ENCODE data around the gene DHDH.

DHDH gene

DNA sequence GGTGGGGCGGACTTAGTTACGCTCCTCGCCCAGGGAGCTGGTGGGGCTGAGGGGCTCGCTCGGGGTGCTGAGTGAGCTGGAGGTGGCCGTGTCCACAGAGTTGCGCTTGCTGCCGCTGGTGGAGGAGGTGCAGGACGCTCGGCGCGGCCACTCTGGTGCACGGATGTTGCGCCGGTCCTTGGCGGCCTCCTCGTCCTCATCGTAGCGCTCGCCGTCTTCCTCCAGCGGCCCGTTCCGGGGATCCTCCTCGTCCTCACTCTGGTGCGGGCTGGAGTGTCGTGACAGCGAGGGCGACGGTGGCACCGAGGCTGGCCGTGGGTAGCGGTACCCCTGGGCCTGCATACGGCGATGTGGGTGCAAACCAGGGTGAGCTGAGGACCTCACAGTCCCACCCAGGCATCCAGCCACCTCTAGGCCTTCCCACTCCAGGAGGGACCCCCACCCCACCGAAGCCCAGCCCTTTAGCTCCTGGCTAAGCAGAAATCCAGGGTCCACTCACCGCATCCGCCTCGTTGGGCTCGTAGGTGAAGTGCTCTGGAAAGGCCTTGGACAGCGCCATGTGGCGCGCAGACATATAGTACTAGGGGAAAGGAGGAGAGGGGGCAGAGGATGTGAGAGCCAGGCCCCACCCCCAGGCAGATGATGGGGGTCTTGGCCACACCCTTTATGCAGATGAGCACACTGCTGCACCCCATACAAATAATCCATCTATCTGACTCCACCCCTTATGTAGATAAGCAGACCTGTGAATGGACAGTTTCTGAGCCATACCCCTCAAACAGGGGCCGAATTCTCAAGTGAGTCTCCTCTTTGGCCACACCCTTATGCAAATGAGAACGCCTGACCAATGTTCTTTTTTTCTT lies 36.0 kb downstream of the DHDH start:
- no peaks in the 10 kb centered on the region for H3K27me3 ChIP-seq (ENCODE audit: insufficient read depth, low read depth)

DNA sequence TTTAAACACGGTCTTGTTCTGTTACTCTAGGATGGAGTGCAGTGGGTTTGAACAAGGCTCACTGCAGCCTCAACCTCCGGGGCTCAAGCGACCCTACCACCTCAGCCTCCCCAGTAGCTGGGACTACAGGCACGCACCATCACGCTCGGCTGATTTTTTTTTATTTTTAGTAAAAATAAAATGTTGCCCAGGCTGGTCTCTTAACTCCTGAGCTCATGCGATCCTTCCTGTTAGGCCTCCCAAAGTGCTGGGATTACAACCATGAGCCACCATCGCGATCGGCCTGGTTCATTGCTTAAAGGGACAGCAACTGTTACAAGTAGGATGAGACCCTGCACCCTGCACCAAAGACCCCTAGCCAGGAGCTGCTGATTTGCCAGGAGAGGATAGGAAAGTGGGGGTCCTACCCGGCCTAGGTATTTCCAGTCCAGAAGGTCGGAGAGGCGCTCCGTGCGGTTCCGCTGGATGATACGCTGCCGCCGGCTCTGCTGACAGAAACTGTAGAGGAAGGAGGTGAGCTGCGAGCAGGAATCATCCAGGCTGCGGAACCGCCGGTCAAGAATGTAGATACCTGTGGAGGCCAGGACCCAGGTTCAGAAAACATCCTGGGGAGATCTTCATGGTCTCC lies 36.8 kb downstream of the DHDH start:
- no peak overlapping the region for H3K9ac ChIP-seq
- H3K4me3 ChIP-seq (IDR thresholded peaks at IDR 0.05; ENCODE audit: insufficient read depth, low read depth, low read length) = no peak overlapping the region
- peaks cover 15% of the 10 kb centered on the region for H3K4me1 ChIP-seq (ENCODE audit: low read depth, poor library complexity, severe bottlenecking)
- H4K20me1 ChIP-seq (ENCODE audit: insufficient read depth) = no peaks in the 10 kb centered on the region
- H3K79me2 ChIP-seq (ENCODE audit: insufficient read depth, low read depth) = peaks cover 11% of the 10 kb centered on the region
- TF ChIP-seq, protein P1, sequence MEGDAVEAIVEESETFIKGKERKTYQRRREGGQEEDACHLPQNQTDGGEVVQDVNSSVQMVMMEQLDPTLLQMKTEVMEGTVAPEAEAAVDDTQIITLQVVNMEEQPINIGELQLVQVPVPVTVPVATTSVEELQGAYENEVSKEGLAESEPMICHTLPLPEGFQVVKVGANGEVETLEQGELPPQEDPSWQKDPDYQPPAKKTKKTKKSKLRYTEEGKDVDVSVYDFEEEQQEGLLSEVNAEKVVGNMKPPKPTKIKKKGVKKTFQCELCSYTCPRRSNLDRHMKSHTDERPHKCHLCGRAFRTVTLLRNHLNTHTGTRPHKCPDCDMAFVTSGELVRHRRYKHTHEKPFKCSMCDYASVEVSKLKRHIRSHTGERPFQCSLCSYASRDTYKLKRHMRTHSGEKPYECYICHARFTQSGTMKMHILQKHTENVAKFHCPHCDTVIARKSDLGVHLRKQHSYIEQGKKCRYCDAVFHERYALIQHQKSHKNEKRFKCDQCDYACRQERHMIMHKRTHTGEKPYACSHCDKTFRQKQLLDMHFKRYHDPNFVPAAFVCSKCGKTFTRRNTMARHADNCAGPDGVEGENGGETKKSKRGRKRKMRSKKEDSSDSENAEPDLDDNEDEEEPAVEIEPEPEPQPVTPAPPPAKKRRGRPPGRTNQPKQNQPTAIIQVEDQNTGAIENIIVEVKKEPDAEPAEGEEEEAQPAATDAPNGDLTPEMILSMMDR (conservative IDR thresholded peaks at IDR 0.05; ENCODE audit: low read depth, low read length) = no peak
- no peak overlapping the region for H3K4me2 ChIP-seq
- H3K27ac ChIP-seq = no peak overlapping the region
- H3K36me3 ChIP-seq (ENCODE audit: insufficient read depth) = no peaks in the 10 kb centered on the region
- H2AFZ ChIP-seq (ENCODE audit: low read depth) = no peak overlapping the region
- no peaks in the 10 kb centered on the region for H3K27me3 ChIP-seq (ENCODE audit: insufficient read depth, low read depth)

More for the DNA sequence above, 36.0 kb downstream of the DHDH start:
- TF ChIP-seq, protein P1 (conservative IDR thresholded peaks at IDR 0.05; ENCODE audit: low read depth, low read length) = no peak
- peaks cover 17% of the 10 kb centered on the region for H3K4me1 ChIP-seq (ENCODE audit: low read depth, poor library complexity, severe bottlenecking)
- no peak overlapping the region for H3K4me3 ChIP-seq (IDR thresholded peaks at IDR 0.05; ENCODE audit: insufficient read depth, low read depth, low read length)
- H3K79me2 ChIP-seq (ENCODE audit: insufficient read depth, low read depth) = peaks cover 11% of the 10 kb centered on the region
- H2AFZ ChIP-seq (ENCODE audit: low read depth) = no peak overlapping the region
- H3K9ac ChIP-seq = no peak overlapping the region
- H3K4me2 ChIP-seq = no peak overlapping the region
- H4K20me1 ChIP-seq (ENCODE audit: insufficient read depth) = no peaks in the 10 kb centered on the region
- no peak overlapping the region for H3K27ac ChIP-seq
- H3K36me3 ChIP-seq (ENCODE audit: insufficient read depth) = no peaks in the 10 kb centered on the region

DNA sequence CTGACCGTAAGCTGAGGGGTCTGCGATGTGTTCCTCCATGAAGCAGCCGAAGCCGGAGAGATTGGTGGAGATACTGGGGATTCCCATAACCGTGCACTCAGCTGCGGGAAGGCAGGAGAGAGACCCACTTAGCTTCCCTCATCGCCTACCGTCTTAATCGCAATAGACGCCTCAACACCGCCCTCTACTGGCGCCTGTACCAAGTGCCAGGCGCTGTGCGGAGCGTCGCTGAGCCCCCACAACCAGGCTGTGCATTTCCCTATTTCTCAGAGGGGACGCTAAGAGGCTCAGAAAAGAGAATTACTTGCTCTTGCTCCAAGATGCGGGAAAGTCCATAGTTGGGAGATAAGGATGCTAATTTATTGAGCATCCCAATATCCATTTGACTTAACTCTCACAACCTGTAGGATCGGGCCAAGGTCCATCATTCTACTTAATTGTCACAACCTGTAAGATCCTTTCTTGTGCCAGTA lies 37.5 kb downstream of the DHDH start:
- Histone ChIP-seq H3K27me3 (ENCODE audit: insufficient read depth, low read depth) (no peaks in the 10 kb centered on the region), H3K4me3 (IDR thresholded peaks at IDR 0.05; ENCODE audit: insufficient read depth, low read depth, low read length) (no peak overlapping the region), H3K9ac (no peak overlapping the region), H3K36me3 (ENCODE audit: insufficient read depth) (no peaks in the 10 kb centered on the region), H4K20me1 (ENCODE audit: insufficient read depth) (no peaks in the 10 kb centered on the region), H3K4me1 (ENCODE audit: low read depth, poor library complexity, severe bottlenecking) (peaks cover 15% of the 10 kb centered on the region), H2AFZ (ENCODE audit: low read depth) (no peak overlapping the region), H3K79me2 (ENCODE audit: insufficient read depth, low read depth) (peaks cover 10% of the 10 kb centered on the region), H3K4me2 (no peak overlapping the region), H3K27ac (no peak overlapping the region)
- TF ChIP-seq, protein P1 (conservative IDR thresholded peaks at IDR 0.05; ENCODE audit: low read depth, low read length) = peak; percentile 90

DNA sequence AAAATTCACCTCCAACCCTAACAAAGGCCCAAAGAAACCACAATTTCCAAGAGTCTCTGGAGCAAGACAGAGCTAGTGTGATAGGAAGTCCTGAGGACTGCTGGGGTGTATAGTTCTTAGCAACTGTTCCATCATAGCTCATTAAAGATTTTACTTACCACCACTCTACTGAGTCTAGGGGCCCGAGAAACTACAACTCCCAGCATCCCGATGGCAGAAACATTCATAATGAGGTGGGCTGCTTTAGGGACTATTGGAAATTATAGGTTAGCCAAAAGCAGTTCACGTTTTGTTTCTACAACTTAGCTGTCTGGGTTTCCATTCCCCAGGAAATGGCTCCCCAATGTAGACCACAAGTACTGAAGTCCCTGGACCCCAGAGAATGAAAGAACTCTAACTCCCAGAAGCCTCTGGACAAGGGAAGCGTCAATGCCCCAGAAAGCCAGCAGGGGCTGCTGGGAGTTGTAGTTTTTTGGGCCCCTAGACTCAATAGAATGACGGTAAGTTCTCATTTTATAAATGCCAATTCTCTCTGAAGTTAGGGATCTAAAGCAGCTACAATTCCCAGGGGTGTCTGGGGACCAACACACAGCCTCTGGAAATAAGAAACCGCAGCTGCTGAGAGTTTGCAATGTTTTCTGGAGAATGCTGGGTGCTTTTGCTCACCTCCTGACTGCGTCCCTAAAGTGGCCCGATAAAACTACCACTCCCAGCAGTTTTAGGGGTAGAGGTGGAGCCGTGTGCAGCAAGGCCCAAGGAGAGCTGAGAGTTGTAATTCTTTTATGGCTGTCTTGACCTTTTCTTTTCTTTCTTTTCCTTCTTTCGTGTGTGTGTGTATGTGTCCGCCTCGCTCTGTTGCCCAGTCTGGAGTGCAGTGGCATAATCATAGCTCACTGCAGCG lies 42.7 kb downstream of the DHDH start:
- TF ChIP-seq, protein P1 (conservative IDR thresholded peaks at IDR 0.05; ENCODE audit: low read depth, low read length) = peak; percentile 65
- Histone ChIP-seq H3K79me2 (ENCODE audit: insufficient read depth, low read depth) (no peaks in the 10 kb centered on the region), H2AFZ (ENCODE audit: low read depth) (no peak overlapping the region), H3K36me3 (ENCODE audit: insufficient read depth) (no peaks in the 10 kb centered on the region), H3K4me3 (IDR thresholded peaks at IDR 0.05; ENCODE audit: insufficient read depth, low read depth, low read length) (no peak overlapping the region), H3K9ac (no peak overlapping the region), H3K27me3 (ENCODE audit: insufficient read depth, low read depth) (no peaks in the 10 kb centered on the region), H3K27ac (no peak overlapping the region), H3K4me2 (no peak overlapping the region), H4K20me1 (ENCODE audit: insufficient read depth) (no peaks in the 10 kb centered on the region), H3K4me1 (ENCODE audit: low read depth, poor library complexity, severe bottlenecking) (peaks cover 35% of the 10 kb centered on the region)
